Measurements from ENCODE around the gene RNFT1.
"Not testable (repeated sequence)": the region's sequence is repeated elsewhere in the genome, so short reads cannot be mapped to it uniquely, and the experiment has no call there.

RNFT1 gene

GRCh38 chr17:59964482-59965328 lies at the start of gene RNFT1:
Gene RNFT1 (minus strand): TSS chr17:59964740. CDS start chr17:59964663, 77 bp downstream.
- peak; percentile 91 for DNase-seq (ENCODE audit: low read depth)

- not testable (repeated sequence) for DNase-seq (ENCODE audit: low read depth)
Observed at GRCh38 chr17:60009326-60009725, 44.8 kb upstream of the RNFT1 start.

- DNase-seq (ENCODE audit: low read depth), result not testable (repeated sequence)
Observed at GRCh38 chr17:60008377-60008776, 43.8 kb upstream of the RNFT1 start.

GRCh38 chr17:60006160-60006559 lies 41.6 kb upstream of the RNFT1 start:
- DNase-seq (ENCODE audit: low read depth), result no peak

GRCh38 chr17:60004561-60004960 lies 40.0 kb upstream of the RNFT1 start:
- not testable (repeated sequence) for DNase-seq (ENCODE audit: low read depth)

GRCh38 chr17:60002405-60002804 lies 37.9 kb upstream of the RNFT1 start:
- not testable (repeated sequence) for DNase-seq (ENCODE audit: low read depth)

GRCh38 chr17:59996608-59997007 lies 32.1 kb upstream of the RNFT1 start:
- DNase-seq (ENCODE audit: low read depth), result not testable (repeated sequence)

- not testable (repeated sequence) for DNase-seq (ENCODE audit: low read depth)
Observed at GRCh38 chr17:59975166-59975565, 10.6 kb upstream of the RNFT1 start.

GRCh38 chr17:59973483-59973882 lies 8.9 kb upstream of the RNFT1 start:
- not testable (repeated sequence) for DNase-seq (ENCODE audit: low read depth)

GRCh38 chr17:59972778-59973177 lies 8.2 kb upstream of the RNFT1 start:
- DNase-seq (ENCODE audit: low read depth), result no peak

- DNase-seq (ENCODE audit: low read depth), result not testable (repeated sequence)
Observed at GRCh38 chr17:59971771-59972170, 7.2 kb upstream of the RNFT1 start.

- DNase-seq (ENCODE audit: low read depth), result peak; percentile 40
Observed at GRCh38 chr17:59963738-59964481, 630 bp downstream of the RNFT1 start.

- DNase-seq (ENCODE audit: low read depth), result no peak
Observed at GRCh38 chr17:59962739-59963318, 1.7 kb downstream of the RNFT1 start.

- not testable (repeated sequence) for DNase-seq (ENCODE audit: low read depth)
Observed at GRCh38 chr17:59959574-59959973, 5.0 kb downstream of the RNFT1 start.

- no peak for DNase-seq (ENCODE audit: low read depth)
Observed at GRCh38 chr17:59954856-59955255, 9.7 kb downstream of the RNFT1 start.

GRCh38 chr17:59950049-59950448 lies 14.5 kb downstream of the RNFT1 start:
- no peak for DNase-seq (ENCODE audit: low read depth)

GRCh38 chr17:59947310-59947709 lies 17.2 kb downstream of the RNFT1 start:
- not testable (repeated sequence) for DNase-seq (ENCODE audit: low read depth)

- not testable (repeated sequence) for DNase-seq (ENCODE audit: low read depth)
Observed at GRCh38 chr17:59946433-59946832, 18.1 kb downstream of the RNFT1 start.

- DNase-seq (ENCODE audit: low read depth), result no peak
Observed at GRCh38 chr17:59941131-59941530, 23.4 kb downstream of the RNFT1 start.

GRCh38 chr17:59940697-59941096 lies 23.8 kb downstream of the RNFT1 start:
- DNase-seq (ENCODE audit: low read depth), result not testable (repeated sequence)

GRCh38 chr17:59933317-59933716 lies 31.2 kb downstream of the RNFT1 start:
- not testable (repeated sequence) for DNase-seq (ENCODE audit: low read depth)

- not testable (repeated sequence) for DNase-seq (ENCODE audit: low read depth)
Observed at GRCh38 chr17:59930768-59931167, 33.8 kb downstream of the RNFT1 start.

GRCh38 chr17:59930121-59930520 lies 34.4 kb downstream of the RNFT1 start:
- not testable (repeated sequence) for DNase-seq (ENCODE audit: low read depth)

Data from activated T-cell treated with anti-CD3 and anti-CD28 coated beads for 48 hours (primary cell).